ENCODE results near the gene PAFAH1B1.

DNA sequence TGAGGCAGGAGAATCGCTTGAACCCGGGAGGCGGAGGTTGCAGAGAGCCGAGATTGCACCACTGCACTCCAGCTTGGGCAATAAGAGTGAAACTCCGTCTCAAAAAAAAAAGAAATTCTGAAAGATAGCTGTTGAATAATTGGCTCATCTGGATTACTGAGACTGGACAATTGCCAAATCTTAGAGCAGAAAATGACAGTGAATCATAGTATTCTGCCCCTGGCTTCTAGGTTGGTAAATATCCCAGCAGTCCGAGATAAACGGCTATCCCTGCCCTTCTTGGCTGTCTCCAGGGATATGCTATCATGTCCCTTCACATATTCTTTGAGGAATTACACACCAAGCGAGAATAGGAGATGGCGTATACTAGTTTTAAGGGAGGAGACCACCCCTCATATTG is 46.3 kb upstream of the PAFAH1B1 start:
- TF ChIP-seq MYC (IDR thresholded peaks at IDR 0.05; ENCODE audit: insufficient read depth, insufficient read length, insufficient replicate concordance, low read length, severe bottlenecking) (no peak), BHLHE40 (IDR thresholded peaks at IDR 0.05; ENCODE audit: borderline replicate concordance in 1 of 2, low read depth in 2 of 2, low read length in 1 of 2) (no peak), ZNF24 (IDR thresholded peaks at IDR 0.05) (no peak), EZH2 (IDR thresholded peaks at IDR 0.05; ENCODE audit: borderline replicate concordance, control insufficient read depth, low read depth, low read length) (no peak)
